22Rv1 (cell line): ENCODE results near the gene ADAMTS20.

Experiments
- H3K27ac ChIP-seq: fragments of 450-650 bp; 2 replicates; pipeline ENCODE4 v1.5.1; 2017
- ZFX ChIP-seq: fragments of 450-650 bp; IDR thresholded peaks from 2 replicates; pipeline ENCODE4 v1.6.1; 2017; ENCODE audit warnings: antibody characterized with exemption, borderline replicate concordance
- TF ChIP-seq, protein P1 (sequence below): fragments of 450-650 bp; IDR thresholded peaks from 2 replicates; pipeline ENCODE4 v1.5.1; 2017; ENCODE audit warnings: mild to moderate bottlenecking

Gene ADAMTS20

DNA sequence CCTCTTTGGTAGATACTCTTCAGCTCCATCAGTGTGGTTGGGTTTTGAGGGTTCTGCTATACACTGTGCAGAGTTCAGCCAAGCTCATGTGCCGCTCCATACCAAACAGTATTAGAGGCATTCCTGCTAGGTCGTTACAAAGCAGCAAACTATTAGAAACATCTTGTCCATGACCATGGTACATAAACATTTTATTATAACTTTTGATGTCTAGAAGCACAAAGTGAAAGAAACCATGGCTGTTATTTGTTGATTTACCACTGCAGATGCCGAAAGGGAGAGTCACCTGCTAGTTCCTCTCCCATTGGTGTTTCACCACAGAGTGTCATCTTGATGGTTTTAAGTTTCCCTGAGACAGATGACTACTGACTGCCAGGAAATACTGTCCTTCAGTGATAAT lies 242.0 kb downstream of the ADAMTS20 start:
- TF ChIP-seq ZFX, result no peak
- TF ChIP-seq, protein P1, sequence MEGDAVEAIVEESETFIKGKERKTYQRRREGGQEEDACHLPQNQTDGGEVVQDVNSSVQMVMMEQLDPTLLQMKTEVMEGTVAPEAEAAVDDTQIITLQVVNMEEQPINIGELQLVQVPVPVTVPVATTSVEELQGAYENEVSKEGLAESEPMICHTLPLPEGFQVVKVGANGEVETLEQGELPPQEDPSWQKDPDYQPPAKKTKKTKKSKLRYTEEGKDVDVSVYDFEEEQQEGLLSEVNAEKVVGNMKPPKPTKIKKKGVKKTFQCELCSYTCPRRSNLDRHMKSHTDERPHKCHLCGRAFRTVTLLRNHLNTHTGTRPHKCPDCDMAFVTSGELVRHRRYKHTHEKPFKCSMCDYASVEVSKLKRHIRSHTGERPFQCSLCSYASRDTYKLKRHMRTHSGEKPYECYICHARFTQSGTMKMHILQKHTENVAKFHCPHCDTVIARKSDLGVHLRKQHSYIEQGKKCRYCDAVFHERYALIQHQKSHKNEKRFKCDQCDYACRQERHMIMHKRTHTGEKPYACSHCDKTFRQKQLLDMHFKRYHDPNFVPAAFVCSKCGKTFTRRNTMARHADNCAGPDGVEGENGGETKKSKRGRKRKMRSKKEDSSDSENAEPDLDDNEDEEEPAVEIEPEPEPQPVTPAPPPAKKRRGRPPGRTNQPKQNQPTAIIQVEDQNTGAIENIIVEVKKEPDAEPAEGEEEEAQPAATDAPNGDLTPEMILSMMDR, result no peak

DNA sequence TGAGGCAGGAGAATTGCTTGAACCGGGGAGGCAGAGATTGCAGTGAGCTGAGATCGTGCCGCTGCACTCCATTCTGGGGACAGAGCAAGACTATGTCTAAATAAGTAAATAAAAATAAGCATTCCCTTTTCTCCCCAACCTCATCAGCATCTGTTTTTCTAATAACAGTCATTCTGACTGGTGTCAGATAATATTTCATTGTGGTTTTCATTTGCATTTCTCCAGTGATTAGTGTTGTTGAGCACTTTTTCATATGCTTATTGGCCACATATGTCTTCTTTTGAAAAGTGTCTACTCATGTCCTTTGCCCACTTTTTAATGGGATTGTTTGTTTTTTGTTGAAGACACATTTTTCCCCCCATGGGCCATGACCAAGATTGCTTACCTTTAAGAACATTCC lies 243.2 kb downstream of the ADAMTS20 start:
- TF ChIP-seq, protein P1, result no peak
- TF ChIP-seq ZFX, result no peak
- no peak overlapping the region for H3K27ac ChIP-seq

More for the DNA sequence above, 242.0 kb downstream of the ADAMTS20 start:
- no peak overlapping the region for H3K27ac ChIP-seq

DNA sequence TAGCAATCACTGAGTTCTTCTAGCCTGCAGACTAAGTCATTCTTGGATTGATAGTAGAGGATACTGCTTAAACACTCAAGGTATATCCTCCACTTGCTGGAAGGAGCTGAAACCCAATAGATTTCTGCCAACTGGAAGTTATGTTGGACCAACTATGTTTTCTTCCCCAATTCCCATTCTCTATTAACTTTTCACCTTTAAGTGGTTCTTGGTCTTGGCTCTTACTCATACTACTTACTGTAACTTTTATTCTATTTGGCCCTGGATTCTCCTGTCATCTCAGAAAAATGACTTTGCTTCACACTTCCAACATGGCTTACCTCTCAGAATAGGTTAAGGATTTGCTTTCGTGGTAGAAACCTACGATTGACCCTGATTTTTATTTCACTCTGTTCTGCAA lies 244.9 kb downstream of the ADAMTS20 start:
- no peak overlapping the region for H3K27ac ChIP-seq
- TF ChIP-seq, protein P1, result no peak
- no peak for TF ChIP-seq ZFX

DNA sequence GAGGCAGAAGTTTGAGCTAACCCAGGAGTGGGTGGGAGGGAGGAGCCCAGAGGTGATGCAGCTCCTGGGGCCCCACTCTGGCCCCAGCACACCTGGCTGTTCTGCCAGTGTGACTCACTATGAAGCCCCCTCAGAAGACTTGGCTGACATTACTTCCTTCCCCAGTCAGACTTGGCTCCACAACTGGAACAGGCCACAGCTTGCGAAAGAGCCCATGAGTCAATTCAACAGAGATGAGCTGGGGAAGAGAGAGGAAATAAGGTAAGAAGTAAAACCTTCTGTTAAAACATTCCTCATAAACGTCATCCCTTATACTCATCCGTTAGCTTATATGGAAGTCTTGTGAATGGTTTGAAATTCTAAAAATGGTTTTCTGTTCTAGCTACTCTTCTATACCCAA lies 245.9 kb downstream of the ADAMTS20 start:
- no peak overlapping the region for H3K27ac ChIP-seq
- no peak for TF ChIP-seq ZFX

DNA sequence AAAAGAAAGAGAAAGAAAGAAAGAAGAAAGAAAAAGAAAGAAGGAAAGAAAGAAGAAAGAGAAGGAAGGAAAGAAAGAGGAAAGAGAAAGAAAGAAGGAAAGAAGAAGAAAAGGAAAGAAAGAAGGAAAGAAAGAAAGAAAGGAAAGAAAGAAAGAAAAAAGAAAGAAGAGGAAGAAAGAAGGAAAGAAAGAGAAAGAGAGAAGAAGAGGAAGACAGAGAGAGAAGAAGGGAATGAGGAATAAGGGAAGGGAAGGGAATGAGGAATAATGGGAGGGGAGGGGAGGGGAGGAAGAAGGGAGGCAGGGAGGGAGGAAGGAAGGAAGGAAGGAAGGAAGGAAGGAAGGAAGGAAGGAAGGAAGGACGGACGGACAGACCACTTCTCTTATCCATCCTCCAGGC lies 246.9 kb downstream of the ADAMTS20 start:
- H3K27ac ChIP-seq, result no peak overlapping the region
- TF ChIP-seq, protein P1, result no peak
- TF ChIP-seq ZFX, result no peak
